Stimulated activated naive CD8-positive, alpha-beta T cell treated with anti-CD3 and anti-CD28 coated beads, Interleukin-15, amount 100 ng/mL, for 72 hours (primary cell): ENCODE data around the gene REC114.
A peak's percentile ranks its signal among the peaks of the same experiment; 100 is the strongest.
"Not testable (repeated sequence)": the region's sequence is repeated elsewhere in the genome, so short reads cannot be mapped to it uniquely, and the experiment has no call there.

Source experiments
- ATAC-seq: fragments of 150-1000 bp; cut with Tn5 transposase; 2 replicates; pipeline ENCODE4 v1.10.0; 2021; ENCODE audit warnings: mild to moderate bottlenecking, moderate library complexity
- DNase-seq, 2 donors: peaks; one replicate each; pipeline ENCODE4 v3.0.0; 2021 to 2022
- H3K27ac Mint-ChIP-seq, 2 donors: one replicate each; pipeline ENCODE4 v1.8.0; 2022; ENCODE audit warnings: mild to moderate bottlenecking in 2 of 2, mixed read lengths in 2 of 2, moderate library complexity in 2 of 2
- H3K27me3 Mint-ChIP-seq: one replicate; pipeline ENCODE4 v1.8.0; 2022; ENCODE audit warnings: mixed read lengths
- H3K4me1 Mint-ChIP-seq: one replicate; pipeline ENCODE4 v1.8.0; 2022; ENCODE audit warnings: mild to moderate bottlenecking, mixed read lengths
- H3K4me3 Mint-ChIP-seq, 2 donors: one replicate each; pipeline ENCODE4 v1.8.0; 2022; ENCODE audit warnings: mild to moderate bottlenecking in 2 of 2, mixed read lengths in 2 of 2, moderate library complexity in 1 of 2
- H3K9me3 Mint-ChIP-seq, 2 donors: one replicate each; pipeline ENCODE4 v1.8.0; 2022; ENCODE audit warnings: mixed read lengths in 2 of 2

Gene REC114

GRCh38 chr15:73438651-73439050 lies 4.3 kb upstream of the REC114 start:
- Mint-ChIP-seq H3K27ac (no peak overlapping the region), H3K4me1 (no peaks in the 10 kb centered on the region), H3K4me3 (no peak overlapping the region), H3K27me3 (peaks cover 10% of the 10 kb centered on the region), H3K9me3 (no peaks in the 10 kb centered on the region)
- ATAC-seq (no peak), DNase-seq (no peak)

- Mint-ChIP-seq H3K9me3 (no peaks in the 10 kb centered on the region), H3K27me3 (peaks cover 5% of the 10 kb centered on the region), H3K4me3 (no peak overlapping the region), H3K27ac (no peak overlapping the region), H3K4me1 (no peaks in the 10 kb centered on the region)
- DNase-seq, result no peak
- ATAC-seq, result no peak
Observed at GRCh38 chr15:73440571-73440970, 2.4 kb upstream of the REC114 start.

GRCh38 chr15:73442421-73442820 lies 543 bp upstream of the REC114 start:
- H3K27me3 Mint-ChIP-seq, result no peaks in the 10 kb centered on the region
- no peak overlapping the region for H3K27ac Mint-ChIP-seq
- no peaks in the 10 kb centered on the region for H3K4me1 Mint-ChIP-seq
- H3K9me3 Mint-ChIP-seq, result no peaks in the 10 kb centered on the region
- H3K4me3 Mint-ChIP-seq, result no peak overlapping the region
- ATAC-seq (no peak), DNase-seq (no peak)

GRCh38 chr15:73447471-73447870 lies 4.5 kb downstream of the REC114 start:
- not testable (repeated sequence) for H3K4me1 Mint-ChIP-seq, ATAC-seq, DNase-seq, H3K27ac Mint-ChIP-seq, H3K4me3 Mint-ChIP-seq
- Mint-ChIP-seq H3K9me3 (peaks cover 4 to 26% of the 10 kb centered on the region in 2 donors), H3K27me3 (peaks cover 27% of the 10 kb centered on the region)

- Mint-ChIP-seq H3K27ac (peak overlapping the region in 1 of 2 donors; percentile 48), H3K27me3 (peaks cover 27% of the 10 kb centered on the region), H3K9me3 (peaks cover 4 to 26% of the 10 kb centered on the region in 2 donors)
- not testable (repeated sequence) for H3K4me1 Mint-ChIP-seq, ATAC-seq, DNase-seq, H3K4me3 Mint-ChIP-seq
Observed at GRCh38 chr15:73448158-73448758, 5.3 kb downstream of the REC114 start.

- not testable (repeated sequence) for ATAC-seq, H3K27ac Mint-ChIP-seq
Observed at GRCh38 chr15:73449980-73450379, 7.0 kb downstream of the REC114 start.

GRCh38 chr15:73454096-73454495 lies 11.1 kb downstream of the REC114 start:
- Mint-ChIP-seq H3K4me3 (no peak overlapping the region), H3K9me3 (peaks cover 4 to 23% of the 10 kb centered on the region in 2 donors), H3K27ac (no peak overlapping the region), H3K4me1 (no peaks in the 10 kb centered on the region), H3K27me3 (peaks cover 30% of the 10 kb centered on the region)
- no peak for DNase-seq
- ATAC-seq, result no peak

More at GRCh38 chr15:73449980-73450379, 7.0 kb downstream of the REC114 start:
- Mint-ChIP-seq H3K27me3 (peaks cover 27% of the 10 kb centered on the region), H3K9me3 (peaks cover 4 to 26% of the 10 kb centered on the region in 2 donors)
- not testable (repeated sequence) for H3K4me1 Mint-ChIP-seq, H3K4me3 Mint-ChIP-seq, DNase-seq

GRCh38 chr15:73455876-73456275 lies 12.9 kb downstream of the REC114 start:
- no peaks in the 10 kb centered on the region for H3K4me1 Mint-ChIP-seq
- H3K4me3 Mint-ChIP-seq, result no peak overlapping the region
- H3K27ac Mint-ChIP-seq, result no peak overlapping the region
- DNase-seq, result no peak
- no peak for ATAC-seq
- peaks cover 14% of the 10 kb centered on the region for H3K27me3 Mint-ChIP-seq
- peaks cover 0 to 11% of the 10 kb centered on the region in 2 donors for H3K9me3 Mint-ChIP-seq

GRCh38 chr15:73457334-73457733 lies 14.4 kb downstream of the REC114 start:
- DNase-seq (no peak), ATAC-seq (no peak)
- H3K4me3 Mint-ChIP-seq, result no peak overlapping the region
- no peak overlapping the region for H3K27ac Mint-ChIP-seq
- H3K9me3 Mint-ChIP-seq, result no peaks in the 10 kb centered on the region
- H3K4me1 Mint-ChIP-seq, result no peaks in the 10 kb centered on the region
- H3K27me3 Mint-ChIP-seq, result peaks cover 10% of the 10 kb centered on the region

GRCh38 chr15:73460662-73461061 lies 17.7 kb downstream of the REC114 start:
- H3K4me3 Mint-ChIP-seq, result no peak overlapping the region
- DNase-seq, result no peak
- H3K27ac Mint-ChIP-seq, result no peak overlapping the region
- no peak for ATAC-seq
- H3K9me3 Mint-ChIP-seq, result no peaks in the 10 kb centered on the region
- no peaks in the 10 kb centered on the region for H3K4me1 Mint-ChIP-seq
- H3K27me3 Mint-ChIP-seq, result peaks cover 18% of the 10 kb centered on the region

GRCh38 chr15:73464602-73465001 lies 21.6 kb downstream of the REC114 start:
- no peak overlapping the region for H3K4me3 Mint-ChIP-seq
- DNase-seq (no peak), ATAC-seq (no peak)
- H3K4me1 Mint-ChIP-seq, result no peaks in the 10 kb centered on the region
- no peaks in the 10 kb centered on the region for H3K9me3 Mint-ChIP-seq
- no peak overlapping the region for H3K27ac Mint-ChIP-seq
- peaks cover 19% of the 10 kb centered on the region for H3K27me3 Mint-ChIP-seq

GRCh38 chr15:73467758-73468157 lies 24.8 kb downstream of the REC114 start:
- no peak overlapping the region for H3K4me3 Mint-ChIP-seq
- DNase-seq, result no peak
- H3K9me3 Mint-ChIP-seq, result no peaks in the 10 kb centered on the region
- ATAC-seq, result no peak
- no peak overlapping the region for H3K27ac Mint-ChIP-seq
- no peaks in the 10 kb centered on the region for H3K4me1 Mint-ChIP-seq
- peaks cover 30% of the 10 kb centered on the region for H3K27me3 Mint-ChIP-seq

GRCh38 chr15:73474785-73475184 lies 31.8 kb downstream of the REC114 start:
- Mint-ChIP-seq H3K27ac (no peak overlapping the region), H3K4me3 (no peak overlapping the region), H3K9me3 (no peaks in the 10 kb centered on the region), H3K4me1 (no peaks in the 10 kb centered on the region), H3K27me3 (peaks cover 27% of the 10 kb centered on the region)
- no peak for ATAC-seq
- no peak for DNase-seq

- DNase-seq, result no peak
- ATAC-seq, result no peak
- Mint-ChIP-seq H3K4me1 (no peaks in the 10 kb centered on the region), H3K27me3 (peaks cover 16% of the 10 kb centered on the region), H3K27ac (no peak overlapping the region), H3K9me3 (no peaks in the 10 kb centered on the region), H3K4me3 (no peak overlapping the region)
Observed at GRCh38 chr15:73476704-73477216, 33.8 kb downstream of the REC114 start.

GRCh38 chr15:73480050-73480449 lies 37.1 kb downstream of the REC114 start:
- Mint-ChIP-seq H3K27me3 (peaks cover 7% of the 10 kb centered on the region), H3K4me3 (no peak overlapping the region), H3K9me3 (peaks cover 0 to 8% of the 10 kb centered on the region in 2 donors), H3K27ac (no peak overlapping the region), H3K4me1 (no peaks in the 10 kb centered on the region)
- ATAC-seq (no peak), DNase-seq (no peak)

GRCh38 chr15:73482166-73482565 lies 39.2 kb downstream of the REC114 start:
- Mint-ChIP-seq H3K27me3 (peaks cover 7% of the 10 kb centered on the region), H3K9me3 (peaks cover 0 to 8% of the 10 kb centered on the region in 2 donors), H3K4me1 (no peaks in the 10 kb centered on the region), H3K4me3 (no peak overlapping the region), H3K27ac (no peak overlapping the region)
- no peak for DNase-seq
- no peak for ATAC-seq

GRCh38 chr15:73483053-73483452 lies 40.1 kb downstream of the REC114 start:
- ATAC-seq (no peak), DNase-seq (no peak)
- H3K4me3 Mint-ChIP-seq, result no peak overlapping the region
- peaks cover 6% of the 10 kb centered on the region for H3K27me3 Mint-ChIP-seq
- H3K9me3 Mint-ChIP-seq, result peaks cover 0 to 8% of the 10 kb centered on the region in 2 donors
- H3K27ac Mint-ChIP-seq, result no peak overlapping the region
- no peaks in the 10 kb centered on the region for H3K4me1 Mint-ChIP-seq
